Measurements from ENCODE around the gene PHF12.

Gene PHF12

GRCh38 chr17:28944862-28945741, 6.2 kb downstream of the PHF12 start:
- no peak for DNase-seq (ENCODE audit: extremely low spot score)
- ChIA-PET CTCF (interaction anchor here (0.6 to 1.5 kb wide), 3 partner anchors 8 to 104 kb away, joined by 3 read pairs; no protein-coding TSS in a partner anchor), POLR2A (no interaction called here)
- TF ChIP-seq FOXA1 (IDR thresholded peaks at IDR 0.05) (no peak), ZNF384 (IDR thresholded peaks at IDR 0.05) (no peak), PKNOX1 (IDR thresholded peaks at IDR 0.05) (no peak), SUZ12 (IDR thresholded peaks at IDR 0.05) (no peak), L3MBTL2 (conservative IDR thresholded peaks at IDR 0.05) (no peak), ELF4 (IDR thresholded peaks at IDR 0.05) (no peak)

GRCh38 chr17:28944343-28944742, 7.0 kb downstream of the PHF12 start:
- ChIA-PET POLR2A (no interaction called here), CTCF (interaction anchor here (0.8 to 1.5 kb wide), 2 partner anchors 7 to 9 kb away, joined by 3 read pairs; no protein-coding TSS in a partner anchor)
- no peak for DNase-seq (ENCODE audit: extremely low spot score)
- TF ChIP-seq NFRKB (IDR thresholded peaks at IDR 0.05) (no peak), SP1 (IDR thresholded peaks at IDR 0.05) (no peak)

GRCh38 chr17:28942925-28943324, 8.4 kb downstream of the PHF12 start:
- TF ChIP-seq FOXM1 (IDR thresholded peaks at IDR 0.05; ENCODE audit: borderline replicate concordance) (no peak), LEF1 (IDR thresholded peaks at IDR 0.05; ENCODE audit: borderline replicate concordance) (no peak)
- CTCF ChIA-PET, result no interaction called here
- DNase-seq (ENCODE audit: extremely low spot score), result no peak
- POLR2A ChIA-PET, result no interaction called here

GRCh38 chr17:28941251-28941650, 10.1 kb downstream of the PHF12 start:
- CTCF ChIA-PET, result no interaction called here
- POLR2A ChIA-PET, result no interaction called here
- DNase-seq (ENCODE audit: extremely low spot score), result no peak
- TF ChIP-seq FOXA1 (IDR thresholded peaks at IDR 0.05) (no peak), BHLHE40 (IDR thresholded peaks at IDR 0.05; ENCODE audit: borderline replicate concordance) (no peak), HDGF (IDR thresholded peaks at IDR 0.05; ENCODE audit: borderline replicate concordance) (no peak), FOXM1 (IDR thresholded peaks at IDR 0.05; ENCODE audit: borderline replicate concordance) (no peak), L3MBTL2 (conservative IDR thresholded peaks at IDR 0.05) (no peak), ELF4 (IDR thresholded peaks at IDR 0.05) (no peak), TARDBP (IDR thresholded peaks at IDR 0.05) (no peak), FOXK2 (IDR thresholded peaks at IDR 0.05) (no peak), ZNF384 (IDR thresholded peaks at IDR 0.05) (no peak), SP1 (IDR thresholded peaks at IDR 0.05) (no peak), LEF1 (IDR thresholded peaks at IDR 0.05; ENCODE audit: borderline replicate concordance) (no peak), NFRKB (IDR thresholded peaks at IDR 0.05) (no peak), CTBP1 (IDR thresholded peaks at IDR 0.05; ENCODE audit: borderline replicate concordance) (no peak), PKNOX1 (IDR thresholded peaks at IDR 0.05) (no peak), ARNT (IDR thresholded peaks at IDR 0.05) (no peak), SUZ12 (IDR thresholded peaks at IDR 0.05) (no peak)

GRCh38 chr17:28940675-28941074, 10.6 kb downstream of the PHF12 start:
- POLR2A ChIA-PET, result interaction anchor here (0.6 kb wide), 1 partner anchor 11 kb away, joined by 3 read pairs; no protein-coding TSS in a partner anchor

GRCh38 chr17:28940142-28940541, 11.2 kb downstream of the PHF12 start:
- TF ChIP-seq HDGF (IDR thresholded peaks at IDR 0.05; ENCODE audit: borderline replicate concordance), result no peak
- no peak for TF ChIP-seq NFRKB (IDR thresholded peaks at IDR 0.05)
- TF ChIP-seq ARNT (IDR thresholded peaks at IDR 0.05), result no peak
- TF ChIP-seq ELF4 (IDR thresholded peaks at IDR 0.05), result no peak
- no peak for TF ChIP-seq FOXM1 (IDR thresholded peaks at IDR 0.05; ENCODE audit: borderline replicate concordance)
- no peak for TF ChIP-seq L3MBTL2 (conservative IDR thresholded peaks at IDR 0.05)
- no peak for TF ChIP-seq FOXK2 (IDR thresholded peaks at IDR 0.05)
- TF ChIP-seq LEF1 (IDR thresholded peaks at IDR 0.05; ENCODE audit: borderline replicate concordance), result no peak
- no peak for TF ChIP-seq PKNOX1 (IDR thresholded peaks at IDR 0.05)
- TF ChIP-seq BHLHE40 (IDR thresholded peaks at IDR 0.05; ENCODE audit: borderline replicate concordance), result no peak
- no peak for TF ChIP-seq TARDBP (IDR thresholded peaks at IDR 0.05)
- TF ChIP-seq SUZ12 (IDR thresholded peaks at IDR 0.05), result no peak
- TF ChIP-seq CTBP1 (IDR thresholded peaks at IDR 0.05; ENCODE audit: borderline replicate concordance), result no peak
- TF ChIP-seq FOXA1 (IDR thresholded peaks at IDR 0.05), result no peak
- no peak for TF ChIP-seq ZNF384 (IDR thresholded peaks at IDR 0.05)
- no peak for TF ChIP-seq SP1 (IDR thresholded peaks at IDR 0.05)
- ChIA-PET CTCF (interaction anchor here (0.8 kb wide), 1 partner anchor 11 kb away, joined by 3 read pairs; no protein-coding TSS in a partner anchor), POLR2A (interaction anchor here (0.6 kb wide), 1 partner anchor 10 kb away, joined by 3 read pairs; no protein-coding TSS in a partner anchor)
- no peak for DNase-seq (ENCODE audit: extremely low spot score)

More at GRCh38 chr17:28940675-28941074, 10.6 kb downstream of the PHF12 start:
- CTCF ChIA-PET, result no interaction called here
- TF ChIP-seq ELF4 (IDR thresholded peaks at IDR 0.05), result no peak
- TF ChIP-seq FOXK2 (IDR thresholded peaks at IDR 0.05), result no peak
- TF ChIP-seq PKNOX1 (IDR thresholded peaks at IDR 0.05), result no peak
- TF ChIP-seq FOXA1 (IDR thresholded peaks at IDR 0.05), result no peak
- no peak for TF ChIP-seq NFRKB (IDR thresholded peaks at IDR 0.05)
- TF ChIP-seq LEF1 (IDR thresholded peaks at IDR 0.05; ENCODE audit: borderline replicate concordance), result no peak
- TF ChIP-seq BHLHE40 (IDR thresholded peaks at IDR 0.05; ENCODE audit: borderline replicate concordance), result no peak
- no peak for DNase-seq (ENCODE audit: extremely low spot score)
